HepG2 (cell line): ENCODE data around the gene ITGA6. TPM values are rescaled to one million over a fixed set of nuclear protein-coding genes. Genes with fewer than 3 reads are reported as not detected.

ENCODE experiments used
- ATAC-seq: fragments of 200-7000 bp; cut with Tn5 transposase; 3 replicates; pipeline ENCODE4 v1.9.1; 2020; ENCODE audit warnings: mild to moderate bottlenecking, moderate library complexity
- BruUV-seq: library from RNA; stranded (reverse); fragments of 400-500 nt; replicated peaks from 2 replicates; lab custom pipeline; 2021; lab: Mats Ljungman, UMichigan
- CTCF ChIA-PET: fragments of 300-600 bp; formaldehyde crosslinking; extraction: SDS; loops from one replicate; lab custom pipeline; 2021; ENCODE audit warnings: low total read pairs, inconsistent platforms, low intra/inter-chr PET ratio; lab: Yijun Ruan, JAX
- POLR2A ChIA-PET: fragments of 350-600 bp; sonication (Branson Sonifier 250); formaldehyde crosslinking; loops from one replicate; lab custom pipeline; 2020; ENCODE audit warnings: antibody characterized with exemption, inconsistent platforms; lab: Yijun Ruan, JAX
- DNase-seq: peaks from one replicate; pipeline ENCODE4 v3.0.0-alpha.2; 2015; ENCODE audit warnings: low spot score
- FAIRE-seq: peaks from 3 replicates; lab custom pipeline; 2011; peaks lifted over from hg19 to GRCh38; lab: Jason Lieb, UNC
- H2AFZ ChIP-seq: one replicate; pipeline ENCODE4 v1.6.1; 2011; ENCODE audit warnings: low read length, inconsistent platforms
- H3K27ac ChIP-seq: fragments of 300-600 bp; 3 replicates; pipeline ENCODE4 v1.8.0; 2011; ENCODE audit warnings: mixed run types, mild to moderate bottlenecking, mixed read lengths, low read length, inconsistent platforms; ENCODE audit not compliant: insufficient read depth; ENCODE audit errors: extremely low read length
- H3K27me3 ChIP-seq, 2 experiments: fragments of 200-600 bp in 1 of 2; 2 replicates in 1 of 2; 3 replicates in 1 of 2; pipeline versions ENCODE4 v1.6.0 to v1.8.0; 2011; ENCODE audit warnings: low read length in 2 of 2, mild to moderate bottlenecking in 2 of 2, moderate library complexity in 2 of 2, inconsistent platforms in 1 of 2; ENCODE audit not compliant: insufficient read depth in 2 of 2, control insufficient read depth in 1 of 2
- H3K36me3 ChIP-seq, 2 experiments: fragments of 200-600 bp in 1 of 2; replicated peaks in 1 of 2; 2 replicates in 1 of 2; 3 replicates in 1 of 2; pipeline versions ENCODE4 v1.5.1 to v1.8.0; 2011; ENCODE audit warnings: low read length in 2 of 2, inconsistent platforms in 1 of 2; ENCODE audit not compliant: insufficient read depth in 2 of 2, control insufficient read depth in 1 of 2
- H3K4me1 ChIP-seq: 2 replicates; pipeline ENCODE4 v1.5.1; 2012; ENCODE audit warnings: low read length, inconsistent platforms; ENCODE audit not compliant: insufficient read depth
- H3K4me2 ChIP-seq: 2 replicates; pipeline ENCODE4 v1.6.0; 2011; ENCODE audit warnings: low read depth, low read length, inconsistent platforms
- H3K4me3 ChIP-seq, 3 experiments: fragments of 200-600 bp in 1 of 3; sonication (generic), shearing (Covaris generic) in 1 of 3; replicated peaks in 1 of 3; 2 replicates each; pipeline ENCODE4 v1.5.1; 2011 to 2016; ENCODE audit warnings: low read length in 3 of 3, inconsistent platforms in 2 of 3, low read depth in 2 of 3, mild to moderate bottlenecking in 2 of 3, control low read depth in 1 of 3, mixed read lengths in 1 of 3; ENCODE audit not compliant: insufficient read depth in 1 of 3
- H3K79me2 ChIP-seq: one replicate; pipeline ENCODE4 v1.6.1; 2011; ENCODE audit warnings: low read length, inconsistent platforms; ENCODE audit not compliant: insufficient read depth
- H3K9ac ChIP-seq: 2 replicates; pipeline ENCODE4 v1.6.0; 2011; ENCODE audit warnings: mild to moderate bottlenecking, low read depth, low read length, inconsistent platforms; ENCODE audit not compliant: insufficient read depth
- H3K9me3 ChIP-seq: 2 replicates; pipeline ENCODE4 v1.5.1; 2012; ENCODE audit warnings: mild to moderate bottlenecking, low read length
- H4K20me1 ChIP-seq: 2 replicates; pipeline ENCODE4 v1.6.0; 2011; ENCODE audit warnings: inconsistent platforms, mild to moderate bottlenecking, low read length, moderate library complexity; ENCODE audit not compliant: insufficient read depth
- ASH2L ChIP-seq: fragments of 300-600, 200-600 bp; sonication (generic); IDR thresholded peaks from 2 replicates; pipeline ENCODE4 v1.7.0; 2017; ENCODE audit warnings: low read depth, mild to moderate bottlenecking, moderate library complexity, mixed read lengths, low read length; ENCODE audit not compliant: insufficient read length
- BRCA1 ChIP-seq: sonication (generic); formaldehyde crosslinking; IDR thresholded peaks from 2 replicates; pipeline ENCODE4 v1.4.0; 2020; ENCODE audit warnings: missing genetic modification reagents
- HNF4G ChIP-seq, 2 experiments: sonication (generic) in 1 of 2; formaldehyde crosslinking in 1 of 2; IDR thresholded peaks; 2 replicates each; pipeline versions ENCODE4 v1.4.0 to v1.6.1; 2011 to 2020; ENCODE audit warnings: borderline replicate concordance in 2 of 2, low read depth in 2 of 2, mild to moderate bottlenecking in 2 of 2, low read length in 1 of 2, missing genetic modification reagents in 1 of 2, moderate library complexity in 1 of 2
- KDM5A ChIP-seq: fragments of 200-600 bp; sonication (generic); IDR thresholded peaks from 2 replicates; pipeline ENCODE4 v1.7.0; 2018; ENCODE audit warnings: antibody characterized with exemption, mild to moderate bottlenecking, low read length, borderline replicate concordance
- SP5 ChIP-seq: IDR thresholded peaks from 2 replicates; pipeline ENCODE4 v1.6.1; 2016; ENCODE audit warnings: low read depth, borderline replicate concordance
- ZNF225 ChIP-seq: sonication (generic); formaldehyde crosslinking; IDR thresholded peaks from 2 replicates; pipeline ENCODE4 v1.4.0; 2020; ENCODE audit warnings: mild to moderate bottlenecking, missing genetic modification reagents
- ZNF264 ChIP-seq: sonication (generic); formaldehyde crosslinking; IDR thresholded peaks from 2 replicates; pipeline ENCODE4 v1.4.0; 2020; ENCODE audit warnings: missing genetic modification reagents
- ZNF331 ChIP-seq: sonication (generic); formaldehyde crosslinking; IDR thresholded peaks from 2 replicates; pipeline ENCODE4 v1.4.0; 2020; ENCODE audit warnings: missing genetic modification reagents
- ZNF34 ChIP-seq: sonication (generic); formaldehyde crosslinking; IDR thresholded peaks from 2 replicates; pipeline ENCODE4 v1.4.0; 2020; ENCODE audit warnings: mild to moderate bottlenecking, missing genetic modification reagents, borderline replicate concordance
- ZNF552 ChIP-seq: sonication (generic); formaldehyde crosslinking; IDR thresholded peaks from 2 replicates; pipeline ENCODE4 v1.9.0; 2022; ENCODE audit warnings: missing genetic modification reagents, mild to moderate bottlenecking, borderline replicate concordance
- ZNF557 ChIP-seq: sonication (generic); formaldehyde crosslinking; IDR thresholded peaks from 2 replicates; pipeline ENCODE4 v1.4.0; 2020; ENCODE audit warnings: missing genetic modification reagents
- ZNF788 ChIP-seq: sonication (generic); formaldehyde crosslinking; IDR thresholded peaks from 2 replicates; pipeline ENCODE4 v1.5.0; 2020; ENCODE audit warnings: mild to moderate bottlenecking, missing genetic modification reagents, borderline replicate concordance
- WGBS: methylation state at CpG from one replicate; pipeline ENCODE4 v1.1.6; 2017; ENCODE audit warnings: low lambda C conversion rate; 5-methylcytosine and 5-hydroxymethylcytosine counted together
- in situ Hi-C: cut with HindIII; loops from 2 replicates; pipeline ENCODE4 v1.10.0; 2017; ENCODE audit warnings: low pct_unique_long_range_greater_than_20kb; ENCODE audit not compliant: extremely low pct_ligation_motif_present
- intact Hi-C: fragments of 100-400 bp; cut with micrococcal nuclease; formaldehyde crosslinking; loops from one replicate; pipeline ENCODE4 v1.10.0; 2022; ENCODE audit not compliant: unreplicated experiment
- polyA plus RNA-seq, 8 experiments: library from polyadenylated mRNA; depleted of rRNA in 3 of 8; stranded (reverse) in 7 of 8; unstranded in 1 of 8; fragments of >200 nt; fragmentation: Illumina TruSeq in 4 of 8; extraction: Trizol in 4 of 8; gene quantifications; 2 replicates each; pipeline versions ENCODE4 v1.2.1 to v1.2.3, GENCODE V29; 2011 to 2016; ENCODE audit warnings: low read depth in 4 of 8, missing spikeins in 1 of 8, mixed read lengths in 1 of 8; ENCODE audit not compliant: insufficient read depth in 1 of 8
- total RNA-seq, 5 experiments: library from RNA; depleted of rRNA; stranded (reverse); fragments of >200 nt; fragmentation: Illumina TruSeq; extraction: Trizol; gene quantifications; 2 replicates each; pipeline ENCODE4 v1.2.3, GENCODE V29; 2016; ENCODE audit warnings: low read depth in 1 of 5
- TF ChIP-seq, protein P1 (sequence below): sonication (generic); formaldehyde crosslinking; IDR thresholded peaks from 2 replicates; pipeline ENCODE4 v1.4.0; 2020; ENCODE audit warnings: mild to moderate bottlenecking, missing genetic modification reagents
- TF ChIP-seq, protein P2 (sequence below), 2 experiments: fragments of 450-650 bp in 1 of 2; sonication (generic) in 1 of 2; formaldehyde crosslinking; IDR thresholded peaks; 2 replicates each; pipeline versions ENCODE4 v1.5.0 to v1.8.0; 2020 to 2022; ENCODE audit warnings: mild to moderate bottlenecking in 1 of 2, missing genetic modification reagents in 1 of 2
- TF ChIP-seq, protein P3 (sequence below): sonication (generic); formaldehyde crosslinking; IDR thresholded peaks from 2 replicates; pipeline ENCODE4 v1.8.1; 2023; ENCODE audit warnings: mild to moderate bottlenecking, inconsistent platforms, moderate library complexity, missing genetic modification reagents, borderline replicate concordance

ITGA6 gene
- total and polyA plus RNA-seq, 2 of the 13 experiments (the other 11 are each of a cell fraction or from before 2014, with no cell fraction given): 24.0 to 92.5 TPM

DNA sequence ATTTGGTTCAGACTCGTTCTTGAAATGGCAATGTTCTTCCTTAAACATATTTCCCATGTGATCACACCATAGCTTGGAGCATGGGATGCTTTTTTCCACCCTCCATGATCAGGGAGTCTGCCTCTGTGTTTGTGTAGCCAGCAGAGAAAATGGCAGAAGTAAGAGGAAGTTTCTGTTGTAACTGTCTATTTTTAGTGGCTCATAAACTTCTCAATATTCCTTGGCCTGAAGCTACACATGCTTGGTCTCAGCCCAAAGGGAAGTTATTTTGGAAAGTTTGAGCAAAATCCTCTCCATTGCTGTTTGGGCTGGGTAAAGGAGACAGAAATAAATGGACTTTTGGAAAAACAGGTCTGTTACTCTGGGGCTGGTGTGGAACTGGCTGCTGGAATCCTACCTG, 33.4 kb upstream of the ITGA6 start:
- Histone ChIP-seq H4K20me1 (no peaks in the 10 kb centered on the region), H3K4me2 (no peak overlapping the region), H3K4me1 (peaks cover 8% of the 10 kb centered on the region), H3K79me2 (no peaks in the 10 kb centered on the region), H3K4me3 (no peak overlapping the region), H3K9ac (no peak overlapping the region), H3K27ac (no peak overlapping the region), H2AFZ (no peak overlapping the region), H3K36me3 (no peaks in the 10 kb centered on the region), H3K9me3 (no peaks in the 10 kb centered on the region), H3K27me3 (peaks cover 0 to 1% of the 10 kb centered on the region in 2 experiments; a peak in 3 of 5 replicates)
- in situ Hi-C loops (no loop called here), intact Hi-C loops (no loop called here)
- BruUV-seq: no TSS peak
- ChIA-PET POLR2A (no interaction called here), CTCF (no interaction called here)
- WGBS: 0% methylated on average over 1 of the region's 1 CpG
- FAIRE-seq (no peak), ATAC-seq (no peak), DNase-seq (no peak)
- TF ChIP-seq ZNF225 (no peak), ZNF331 (CRISPR knock-in tag) (no peak), SP5 (no peak), ZNF788 (CRISPR knock-in tag) (no peak), ZNF557 (no peak), ZNF552 (CRISPR knock-in tag) (no peak), BRCA1 (CRISPR knock-in tag) (no peak), ASH2L (no peak), HNF4G (IDR thresholded peaks at IDR 0.05; ENCODE audit: borderline replicate concordance, low read depth, low read length) (no peak), HNF4G (CRISPR knock-in tag; IDR thresholded peaks at IDR 0.05; ENCODE audit: borderline replicate concordance, low read depth) (no peak), ZNF34 (CRISPR knock-in tag) (no peak), ZNF264 (CRISPR knock-in tag) (no peak), KDM5A (no peak)
- TF ChIP-seq, protein P1, sequence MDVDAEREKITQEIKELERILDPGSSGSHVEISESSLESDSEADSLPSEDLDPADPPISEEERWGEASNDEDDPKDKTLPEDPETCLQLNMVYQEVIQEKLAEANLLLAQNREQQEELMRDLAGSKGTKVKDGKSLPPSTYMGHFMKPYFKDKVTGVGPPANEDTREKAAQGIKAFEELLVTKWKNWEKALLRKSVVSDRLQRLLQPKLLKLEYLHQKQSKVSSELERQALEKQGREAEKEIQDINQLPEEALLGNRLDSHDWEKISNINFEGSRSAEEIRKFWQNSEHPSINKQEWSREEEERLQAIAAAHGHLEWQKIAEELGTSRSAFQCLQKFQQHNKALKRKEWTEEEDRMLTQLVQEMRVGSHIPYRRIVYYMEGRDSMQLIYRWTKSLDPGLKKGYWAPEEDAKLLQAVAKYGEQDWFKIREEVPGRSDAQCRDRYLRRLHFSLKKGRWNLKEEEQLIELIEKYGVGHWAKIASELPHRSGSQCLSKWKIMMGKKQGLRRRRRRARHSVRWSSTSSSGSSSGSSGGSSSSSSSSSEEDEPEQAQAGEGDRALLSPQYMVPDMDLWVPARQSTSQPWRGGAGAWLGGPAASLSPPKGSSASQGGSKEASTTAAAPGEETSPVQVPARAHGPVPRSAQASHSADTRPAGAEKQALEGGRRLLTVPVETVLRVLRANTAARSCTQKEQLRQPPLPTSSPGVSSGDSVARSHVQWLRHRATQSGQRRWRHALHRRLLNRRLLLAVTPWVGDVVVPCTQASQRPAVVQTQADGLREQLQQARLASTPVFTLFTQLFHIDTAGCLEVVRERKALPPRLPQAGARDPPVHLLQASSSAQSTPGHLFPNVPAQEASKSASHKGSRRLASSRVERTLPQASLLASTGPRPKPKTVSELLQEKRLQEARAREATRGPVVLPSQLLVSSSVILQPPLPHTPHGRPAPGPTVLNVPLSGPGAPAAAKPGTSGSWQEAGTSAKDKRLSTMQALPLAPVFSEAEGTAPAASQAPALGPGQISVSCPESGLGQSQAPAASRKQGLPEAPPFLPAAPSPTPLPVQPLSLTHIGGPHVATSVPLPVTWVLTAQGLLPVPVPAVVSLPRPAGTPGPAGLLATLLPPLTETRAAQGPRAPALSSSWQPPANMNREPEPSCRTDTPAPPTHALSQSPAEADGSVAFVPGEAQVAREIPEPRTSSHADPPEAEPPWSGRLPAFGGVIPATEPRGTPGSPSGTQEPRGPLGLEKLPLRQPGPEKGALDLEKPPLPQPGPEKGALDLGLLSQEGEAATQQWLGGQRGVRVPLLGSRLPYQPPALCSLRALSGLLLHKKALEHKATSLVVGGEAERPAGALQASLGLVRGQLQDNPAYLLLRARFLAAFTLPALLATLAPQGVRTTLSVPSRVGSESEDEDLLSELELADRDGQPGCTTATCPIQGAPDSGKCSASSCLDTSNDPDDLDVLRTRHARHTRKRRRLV (CRISPR knock-in tag): no peak
- TF ChIP-seq, protein P2, sequence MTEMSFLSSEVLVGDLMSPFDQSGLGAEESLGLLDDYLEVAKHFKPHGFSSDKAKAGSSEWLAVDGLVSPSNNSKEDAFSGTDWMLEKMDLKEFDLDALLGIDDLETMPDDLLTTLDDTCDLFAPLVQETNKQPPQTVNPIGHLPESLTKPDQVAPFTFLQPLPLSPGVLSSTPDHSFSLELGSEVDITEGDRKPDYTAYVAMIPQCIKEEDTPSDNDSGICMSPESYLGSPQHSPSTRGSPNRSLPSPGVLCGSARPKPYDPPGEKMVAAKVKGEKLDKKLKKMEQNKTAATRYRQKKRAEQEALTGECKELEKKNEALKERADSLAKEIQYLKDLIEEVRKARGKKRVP (CRISPR knock-in tag; IDR thresholded peaks at IDR 0.05): no peak
- TF ChIP-seq, protein P3, sequence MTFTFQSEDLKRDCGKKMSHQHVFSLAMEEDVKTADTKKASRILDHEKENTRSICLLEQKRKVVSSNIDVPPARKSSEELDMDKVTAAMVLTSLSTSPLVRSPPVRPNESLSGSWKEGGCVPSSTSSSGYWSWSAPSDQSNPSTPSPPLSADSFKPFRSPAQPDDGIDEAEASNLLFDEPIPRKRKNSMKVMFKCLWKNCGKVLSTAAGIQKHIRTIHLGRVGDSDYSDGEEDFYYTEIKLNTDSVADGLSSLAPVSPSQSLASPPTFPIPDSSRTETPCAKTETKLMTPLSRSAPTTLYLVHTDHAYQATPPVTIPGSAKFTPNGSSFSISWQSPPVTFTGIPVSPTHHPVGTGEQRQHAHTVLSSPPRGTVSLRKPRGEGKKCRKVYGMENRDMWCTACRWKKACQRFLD (CRISPR knock-in tag): no peak
